COLO829 (cell line): ENCODE measurements around the gene SPTBN2.
"Not testable (repeated sequence)": the region's sequence is repeated elsewhere in the genome, so short reads cannot be mapped to it uniquely, and the experiment has no call there.

Experiments used
- DNase-seq: peaks from one replicate; pipeline ENCODE4 v3.0.0; 2012; ENCODE audit warnings: low spot score

Gene SPTBN2

GRCh38 chr11:66724167-66724566 lies 4.8 kb downstream of the SPTBN2 start:
- DNase-seq = not testable (repeated sequence)

DNA sequence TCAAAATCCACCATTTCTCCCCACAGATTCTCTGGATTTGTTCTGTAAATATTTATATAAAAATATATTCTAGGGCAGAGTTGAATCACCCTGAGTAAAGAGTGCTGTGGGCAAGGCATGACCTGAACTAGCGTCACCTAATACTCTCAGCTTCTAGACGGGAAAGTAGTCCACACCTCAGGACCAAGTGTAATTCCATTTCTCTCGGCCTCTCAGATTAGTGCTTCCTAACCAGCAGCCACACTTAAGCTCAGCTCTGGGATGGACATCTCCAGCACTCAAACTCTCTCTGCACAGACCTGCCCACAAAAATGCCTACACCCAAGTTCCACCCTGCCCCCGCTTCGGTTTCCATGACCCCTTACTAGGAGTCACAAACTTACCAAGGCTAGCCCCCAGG lies 5.3 kb downstream of the SPTBN2 start:
- DNase-seq = no peak

DNA sequence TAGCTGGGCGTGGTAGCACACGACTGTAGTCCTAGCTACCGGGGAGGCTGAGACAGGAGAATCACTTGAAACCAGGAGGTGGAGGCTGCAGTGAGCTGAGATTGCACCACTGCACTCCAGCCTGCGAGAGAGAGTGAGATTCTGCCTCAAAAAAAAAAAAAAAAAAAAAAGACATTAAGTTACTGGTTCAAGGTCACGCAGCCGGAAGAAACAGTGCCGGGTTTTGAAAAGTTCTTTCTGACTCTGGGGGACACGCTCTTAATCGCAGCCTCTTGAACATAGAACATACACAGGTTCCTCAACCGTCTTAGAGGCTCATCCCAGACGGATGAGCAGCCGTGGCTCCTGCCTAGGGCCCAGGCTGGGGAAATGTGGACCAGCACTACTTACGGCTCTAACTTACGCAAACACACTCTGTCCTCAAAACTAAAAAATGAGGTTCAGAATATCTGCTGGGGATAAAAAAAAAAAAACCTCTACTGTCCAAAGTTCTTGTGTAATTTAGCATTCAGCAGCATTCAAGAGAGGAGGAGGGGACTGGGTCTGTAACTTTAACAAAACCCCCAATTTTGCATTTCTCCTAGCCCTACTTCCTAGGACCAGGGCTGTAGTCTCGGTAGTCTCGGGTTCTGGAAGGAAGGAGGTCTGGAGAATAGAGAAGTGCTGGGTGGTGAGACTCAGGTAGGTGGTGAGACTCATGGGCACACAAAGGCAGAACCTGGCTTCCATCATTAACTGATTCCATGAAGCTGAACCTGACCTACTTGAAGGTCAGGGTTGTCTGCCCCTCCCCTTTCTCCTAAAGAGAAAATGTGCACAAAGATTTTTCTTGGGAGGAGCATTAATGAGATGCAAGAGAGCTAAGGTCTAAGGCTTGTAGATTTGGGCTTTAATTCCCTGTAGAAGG lies 6.0 kb downstream of the SPTBN2 start:
- no peak for DNase-seq

GRCh38 chr11:66721939-66722338 lies 7.1 kb downstream of the SPTBN2 start:
- DNase-seq = no peak

- no peak for DNase-seq
Observed at GRCh38 chr11:66720899-66721470, 8.0 kb downstream of the SPTBN2 start.

DNA sequence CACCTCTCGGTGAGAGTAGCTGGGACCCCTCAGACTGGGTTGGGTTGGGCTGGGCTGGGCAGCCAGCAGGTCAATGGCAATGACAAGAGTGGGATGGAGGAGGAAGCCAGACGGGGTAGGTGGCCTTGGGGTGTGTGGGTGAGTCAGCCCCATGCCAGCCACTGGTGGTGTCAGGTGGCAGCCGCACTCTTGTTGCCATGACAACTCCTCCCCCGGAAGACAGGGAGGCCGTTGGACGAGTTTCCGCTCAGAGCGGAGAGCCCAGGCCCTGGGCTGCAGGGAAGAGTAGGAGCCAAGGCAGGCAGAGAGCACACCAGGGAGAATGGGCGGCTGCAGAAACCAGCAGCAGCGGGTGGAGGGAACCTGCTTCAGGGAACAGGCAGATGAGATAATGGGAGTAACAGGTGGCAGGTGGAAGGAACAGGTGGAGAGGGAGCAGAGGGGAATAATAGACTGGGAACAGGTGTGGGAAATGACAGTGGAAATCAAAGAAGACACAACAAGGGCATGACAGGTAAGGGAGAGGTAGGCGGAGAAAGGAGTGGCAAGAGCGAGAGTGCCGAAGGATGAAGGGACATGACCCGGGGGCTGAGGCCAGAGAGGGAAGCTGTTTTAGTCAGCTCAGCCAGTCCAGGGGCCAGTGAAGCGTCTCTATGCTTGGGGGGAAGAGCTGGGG lies 8.7 kb downstream of the SPTBN2 start:
- peak; percentile 57 for DNase-seq

DNA sequence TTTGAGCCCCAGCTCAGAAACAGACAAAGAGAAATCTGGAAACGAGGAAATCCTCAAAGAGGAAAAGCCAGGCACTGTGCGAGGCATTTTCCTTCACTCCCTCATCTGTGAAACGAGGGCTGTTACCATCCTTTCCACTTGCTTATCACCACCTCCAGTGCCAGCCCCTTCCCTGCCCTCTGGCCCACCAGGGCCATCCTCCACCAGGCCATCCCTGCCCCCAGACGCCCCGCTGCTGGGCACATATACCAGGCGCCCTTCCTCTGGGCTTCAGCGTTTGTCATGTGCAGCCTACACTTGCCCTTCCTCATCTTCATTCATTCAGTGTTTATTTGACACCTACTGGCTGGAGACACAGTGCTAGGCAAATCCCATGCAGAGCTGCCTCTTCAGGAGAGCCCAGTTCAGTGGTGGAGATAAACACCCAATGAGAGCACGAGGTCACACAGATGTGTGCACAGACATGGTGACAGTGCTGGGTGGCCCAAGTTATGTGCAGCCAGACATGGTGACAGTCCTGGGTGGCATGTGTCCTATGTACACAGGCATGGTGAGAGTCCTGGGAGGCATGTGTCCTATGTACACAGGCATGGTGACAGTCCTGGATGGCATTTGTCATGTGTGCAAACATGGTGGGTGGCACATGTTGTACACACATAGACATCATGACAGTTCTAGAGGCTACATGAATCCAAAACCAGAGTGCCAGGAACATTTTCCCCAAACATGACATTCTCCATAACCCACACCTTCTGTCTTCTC lies 9.7 kb downstream of the SPTBN2 start:
- DNase-seq = no peak

DNA sequence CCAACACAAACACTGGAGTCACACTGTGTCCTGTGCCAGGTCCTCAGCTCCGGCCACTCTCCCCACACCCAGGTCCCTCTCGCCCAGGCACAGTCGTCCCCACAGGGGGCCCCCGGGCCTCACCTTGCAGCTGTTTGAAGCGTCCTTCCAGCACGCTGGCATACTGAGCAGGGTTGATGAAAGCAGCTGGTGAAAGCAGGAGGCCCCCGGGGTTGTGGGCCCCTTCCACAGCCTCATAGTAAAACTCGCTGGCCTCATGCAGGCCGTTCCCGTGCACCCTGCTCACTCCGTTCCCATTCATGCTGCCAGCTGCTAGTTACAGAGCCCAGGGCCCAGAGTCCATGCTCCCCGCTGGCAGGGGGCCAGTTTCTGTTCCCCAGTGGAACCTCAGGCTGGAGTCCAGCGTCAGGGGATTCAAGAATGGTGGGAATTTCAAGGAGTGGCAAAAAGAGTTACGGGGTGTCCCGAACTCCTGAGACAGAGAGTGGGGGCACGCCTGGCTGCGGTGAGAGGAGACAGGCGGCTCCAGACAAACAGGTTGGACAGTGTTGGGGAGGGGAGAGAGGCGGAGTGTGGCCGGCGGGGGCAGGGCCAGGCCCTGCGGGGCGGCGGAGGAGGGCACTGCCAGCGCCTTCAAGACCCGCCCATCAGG lies 10.6 kb downstream of the SPTBN2 start:
- no peak for DNase-seq

GRCh38 chr11:66717925-66718319 lies 11.1 kb downstream of the SPTBN2 start:
- DNase-seq = no peak

DNA sequence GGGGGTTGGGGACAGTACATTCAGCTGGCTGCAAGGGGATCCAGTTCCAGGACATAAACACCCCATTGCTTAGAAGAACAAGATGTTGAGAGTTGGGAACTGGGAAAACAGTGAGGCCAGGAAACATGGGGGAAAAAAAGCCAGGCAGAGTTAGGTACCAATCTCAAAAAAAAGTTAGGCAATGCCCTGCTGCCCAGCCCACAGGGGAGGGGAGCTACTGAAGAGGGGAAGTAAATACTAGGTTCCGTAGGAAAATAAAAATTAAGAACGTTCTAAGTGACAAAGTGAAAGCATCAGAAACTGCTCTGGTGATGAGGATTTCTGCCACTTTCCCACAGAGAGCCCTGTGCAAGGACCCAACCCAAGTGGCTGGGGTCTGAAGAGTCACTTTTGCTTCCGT lies 12.0 kb downstream of the SPTBN2 start:
- DNase-seq = no peak

- DNase-seq = peak; percentile 50
Observed at GRCh38 chr11:66715346-66716085, 13.5 kb downstream of the SPTBN2 start.

DNA sequence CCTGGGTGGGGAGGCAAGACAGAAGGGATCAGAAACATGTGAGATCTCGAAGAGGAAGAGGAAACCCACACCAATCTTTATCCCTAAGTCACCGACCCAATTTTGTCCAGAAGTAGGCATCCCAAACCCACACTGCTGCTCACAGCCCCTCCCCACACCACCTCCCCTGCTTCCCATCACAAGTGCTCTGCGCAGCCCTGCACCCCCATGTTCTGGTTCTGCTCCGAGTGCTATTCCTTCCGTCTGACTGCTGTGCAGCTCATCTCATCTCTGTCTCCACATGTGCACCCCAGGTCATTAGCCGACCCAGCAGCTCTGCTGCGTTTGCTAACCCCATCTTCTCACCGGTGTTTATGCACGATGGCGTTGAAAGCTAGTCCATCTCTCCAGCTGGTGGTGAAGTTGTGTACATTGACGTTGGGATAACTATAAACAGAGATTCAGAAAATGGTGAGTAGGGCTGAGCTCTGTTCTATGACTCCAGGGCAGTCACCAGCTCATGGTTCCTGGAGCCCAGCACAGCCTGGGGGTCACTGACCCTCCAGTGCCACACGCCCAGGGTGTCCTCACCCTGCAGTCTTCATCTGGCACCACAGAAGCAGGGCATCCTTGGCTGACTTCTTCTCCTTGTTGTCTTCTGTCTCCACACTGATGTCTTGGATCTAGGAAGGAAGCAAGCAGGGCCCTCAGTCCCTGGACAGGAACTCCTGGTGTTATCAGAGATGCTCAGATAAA lies 15.1 kb downstream of the SPTBN2 start:
- DNase-seq = no peak

GRCh38 chr11:66710384-66710930 lies 18.6 kb downstream of the SPTBN2 start:
- no peak for DNase-seq

DNA sequence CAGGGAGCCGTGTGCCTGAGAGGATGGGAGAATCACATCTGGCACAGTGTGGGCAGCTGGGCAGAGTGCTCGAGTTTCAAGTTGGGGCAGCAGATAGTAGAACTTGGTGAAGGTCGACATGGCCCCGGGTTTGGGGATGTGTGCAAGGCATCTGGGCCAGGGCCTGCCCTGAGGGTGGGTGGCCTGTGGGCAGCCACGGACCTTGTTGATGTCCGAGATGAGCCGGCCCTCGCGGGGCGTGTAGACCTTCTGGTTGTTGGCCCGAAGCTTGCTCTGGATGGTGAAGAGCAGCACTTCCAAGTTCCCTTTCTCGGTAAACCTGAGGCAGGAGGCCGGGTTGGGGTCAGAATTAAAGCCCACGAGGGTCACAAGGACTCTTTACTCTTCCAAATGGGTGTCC lies 20.3 kb downstream of the SPTBN2 start:
- no peak for DNase-seq

DNA sequence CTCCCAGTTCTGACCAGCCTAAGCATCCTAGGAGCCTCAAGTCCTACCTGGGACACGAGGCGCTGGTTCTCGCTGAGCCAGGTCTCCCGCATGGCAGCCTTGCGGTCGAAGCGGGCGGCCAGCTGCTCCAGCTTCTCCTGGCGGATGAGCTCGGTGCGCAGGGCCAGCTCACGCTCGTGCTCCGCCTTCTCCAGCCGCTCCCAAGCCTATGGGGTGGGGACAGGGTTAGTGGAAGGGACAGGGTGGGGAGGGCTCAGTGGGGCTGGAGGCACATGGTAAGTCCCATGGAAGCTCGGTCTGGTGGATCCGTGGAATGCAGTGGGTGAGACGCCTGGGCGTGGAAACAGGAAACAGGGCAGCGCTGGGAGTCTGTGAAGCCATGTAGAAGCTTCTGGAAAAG lies 20.9 kb downstream of the SPTBN2 start:
- no peak for DNase-seq

DNA sequence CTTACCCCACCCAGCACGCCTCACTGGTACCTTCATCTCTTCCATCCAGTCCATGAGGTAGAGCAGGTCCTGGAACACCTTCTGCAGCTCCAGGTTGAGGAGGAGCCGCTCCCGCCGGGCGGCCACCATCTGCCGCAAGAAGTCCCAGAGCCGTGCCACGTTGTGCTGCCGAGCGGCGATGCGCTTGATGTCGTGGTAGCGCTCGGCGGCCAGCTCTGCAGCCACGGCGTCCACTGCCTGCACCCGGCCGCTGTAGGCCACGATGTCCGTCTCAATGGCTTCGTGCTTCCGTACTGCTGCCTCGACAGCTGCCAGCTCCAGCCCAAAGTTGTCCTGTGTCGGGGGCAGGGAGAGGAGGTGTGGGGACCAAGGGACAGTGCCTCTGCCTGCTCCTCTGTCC lies 21.5 kb downstream of the SPTBN2 start:
- DNase-seq = no peak

DNA sequence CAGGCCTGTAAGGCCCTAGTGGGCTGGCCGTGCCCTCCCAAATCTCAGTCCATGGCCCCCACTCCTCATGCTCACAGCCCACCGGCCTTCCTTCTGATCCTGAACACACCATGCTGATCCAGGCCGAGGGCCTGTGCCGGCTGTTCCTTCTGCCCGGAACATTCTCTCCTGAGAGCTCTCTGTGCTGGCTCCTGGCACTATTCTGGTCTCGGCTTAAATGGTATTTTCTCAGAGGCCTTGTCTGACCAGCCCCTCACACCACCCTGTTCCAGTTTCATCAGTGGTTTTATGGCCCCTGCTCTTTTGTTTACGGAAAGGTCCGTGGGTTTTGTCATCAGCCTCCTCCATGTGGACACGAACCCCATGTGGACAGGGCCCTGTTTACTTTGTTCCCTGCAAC lies 22.0 kb downstream of the SPTBN2 start:
- no peak for DNase-seq

DNA sequence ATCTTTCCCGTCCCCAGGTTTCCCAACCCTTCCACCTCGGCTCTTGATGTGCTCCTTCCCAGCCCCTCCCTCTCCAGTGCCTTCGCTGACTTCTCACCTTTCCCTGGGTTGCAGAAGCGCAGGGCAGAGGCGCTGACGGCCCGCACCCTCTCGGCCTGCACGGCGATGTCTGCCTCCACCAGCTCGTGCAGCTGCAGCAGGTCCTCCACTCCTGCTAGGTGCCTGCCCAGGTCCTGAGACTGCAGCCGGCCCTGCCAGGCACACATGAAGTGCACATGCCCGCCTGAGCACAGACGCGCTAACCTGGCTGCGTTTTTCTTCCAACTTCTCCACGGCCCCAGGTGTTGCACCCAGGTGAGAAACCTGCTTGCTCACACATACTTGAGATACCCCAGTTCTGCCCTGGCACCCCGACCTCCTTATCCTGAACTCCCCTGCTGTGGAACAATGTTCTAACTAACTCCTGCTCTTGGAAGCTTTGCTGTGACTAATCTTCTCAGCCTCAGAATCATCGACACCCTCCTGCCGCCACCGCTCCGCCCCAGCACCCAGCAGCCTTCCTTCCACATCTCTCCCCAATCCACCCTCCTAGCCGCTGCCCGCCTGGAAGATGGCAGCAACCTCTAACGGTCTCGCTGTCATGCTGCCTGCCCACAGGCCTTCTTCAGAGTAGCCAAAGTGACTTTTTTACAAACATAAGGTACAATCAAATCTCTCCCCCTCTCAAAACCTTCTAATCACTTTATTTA lies 23.3 kb downstream of the SPTBN2 start:
- no peak for DNase-seq

GRCh38 chr11:66704659-66705360 lies 24.2 kb downstream of the SPTBN2 start:
- DNase-seq = no peak
